A172 (cell line): ENCODE measurements around the gene RLN1. TPM values are rescaled to one million over a fixed set of nuclear protein-coding genes. Genes with fewer than 3 reads are reported as not detected.
"Not testable (repeated sequence)": the region's sequence is repeated elsewhere in the genome, so short reads cannot be mapped to it uniquely, and the experiment has no call there.

Experiments used
- DNase-seq: peaks from one replicate; pipeline ENCODE4 v3.0.0-alpha.2; 2015; ENCODE audit warnings: low spot score
- total RNA-seq: library from RNA; depleted of rRNA; stranded (reverse); fragments of >200 nt; shearing (Covaris generic); gene quantifications from 2 replicates; pipeline ENCODE4 v1.2.3, GENCODE V29; 2014; rRNA removed

The RLN1 gene
- total RNA-seq = not detected in 2 replicates

GRCh38 chr9:5338992-5339981, at the start of gene RLN1:
Gene RLN1, minus strand, starts transcription at chr9:5339876. Its CDS starts 130 bp downstream, at chr9:5339746.
- not testable (repeated sequence) for DNase-seq

GRCh38 chr9:5389109-5389732, 49.5 kb upstream of the RLN1 start:
- DNase-seq = peak; percentile 81

DNA sequence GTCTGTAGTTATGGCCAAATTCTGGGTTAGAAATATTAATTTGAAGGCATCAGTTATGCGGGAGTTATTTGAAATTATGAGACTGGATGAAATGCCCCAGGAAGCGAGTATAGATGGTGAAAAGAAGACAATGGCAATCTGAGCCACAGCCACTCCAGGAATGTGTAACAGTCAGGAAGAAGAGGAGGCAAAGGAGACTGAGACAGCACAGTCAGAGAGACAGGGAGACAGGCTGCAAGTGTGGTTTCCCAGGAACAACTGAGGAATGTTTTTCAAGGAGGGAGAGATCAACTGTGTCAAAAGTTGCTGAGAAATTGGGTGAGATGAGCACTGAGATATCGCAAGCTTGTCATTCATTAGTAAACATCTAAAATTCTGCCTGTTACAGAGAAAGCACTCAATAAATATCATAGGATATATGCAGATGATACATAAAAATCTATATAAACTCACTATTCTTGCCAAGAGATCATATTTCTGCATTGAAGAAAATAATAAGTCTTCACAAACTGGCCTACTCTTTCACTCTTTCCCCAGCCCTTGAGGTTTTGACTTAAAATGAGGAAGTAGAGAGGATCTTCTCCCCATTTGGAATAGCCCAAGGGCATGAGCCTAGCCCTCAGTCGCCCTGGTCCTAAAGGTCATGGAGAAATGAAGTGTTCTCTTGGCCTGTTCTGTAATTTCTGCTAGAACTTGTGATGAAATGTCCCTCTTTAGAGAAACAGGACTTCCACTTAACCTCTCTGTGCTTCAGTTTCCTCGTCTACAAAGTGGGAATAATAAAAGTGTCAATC, 48.5 kb upstream of the RLN1 start:
- DNase-seq = no peak

DNA sequence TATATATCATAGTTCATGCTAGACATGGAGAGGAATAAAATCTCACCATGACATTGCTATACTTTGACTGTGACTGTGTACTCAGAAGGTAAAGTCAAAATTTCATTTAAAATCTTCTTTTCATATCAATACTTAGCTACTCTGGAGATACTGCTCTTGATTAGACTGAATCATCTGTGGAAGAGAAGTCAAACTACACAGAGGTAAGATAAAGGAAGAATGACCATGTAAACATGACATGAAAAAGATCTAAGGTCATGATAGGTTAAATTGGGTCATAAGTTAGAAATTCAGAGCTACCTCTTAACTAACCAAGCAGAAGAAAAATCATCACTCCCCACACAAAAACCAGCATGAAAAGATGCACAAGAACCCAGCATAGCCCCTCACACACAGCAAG, 44.8 kb upstream of the RLN1 start:
- DNase-seq = no peak

DNA sequence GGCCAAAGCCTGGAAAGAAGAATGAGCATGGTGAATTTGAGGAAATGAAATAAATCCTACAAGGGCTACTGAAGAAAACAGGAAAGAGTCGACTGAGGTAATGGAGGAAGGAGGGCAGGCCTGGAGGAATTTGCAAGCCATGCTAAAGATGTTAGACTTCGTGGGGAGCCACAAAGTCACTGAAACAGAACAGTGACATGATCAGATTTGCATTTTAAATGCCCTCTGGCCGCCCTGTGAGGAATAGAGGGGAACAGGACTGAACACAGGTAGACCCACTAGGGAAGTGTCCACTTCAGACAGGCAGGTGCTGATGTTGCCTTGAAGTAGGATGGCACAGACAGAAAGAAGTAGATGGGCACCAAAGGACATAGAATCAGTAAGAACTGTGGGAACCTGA, 42.8 kb upstream of the RLN1 start:
- no peak for DNase-seq

DNA sequence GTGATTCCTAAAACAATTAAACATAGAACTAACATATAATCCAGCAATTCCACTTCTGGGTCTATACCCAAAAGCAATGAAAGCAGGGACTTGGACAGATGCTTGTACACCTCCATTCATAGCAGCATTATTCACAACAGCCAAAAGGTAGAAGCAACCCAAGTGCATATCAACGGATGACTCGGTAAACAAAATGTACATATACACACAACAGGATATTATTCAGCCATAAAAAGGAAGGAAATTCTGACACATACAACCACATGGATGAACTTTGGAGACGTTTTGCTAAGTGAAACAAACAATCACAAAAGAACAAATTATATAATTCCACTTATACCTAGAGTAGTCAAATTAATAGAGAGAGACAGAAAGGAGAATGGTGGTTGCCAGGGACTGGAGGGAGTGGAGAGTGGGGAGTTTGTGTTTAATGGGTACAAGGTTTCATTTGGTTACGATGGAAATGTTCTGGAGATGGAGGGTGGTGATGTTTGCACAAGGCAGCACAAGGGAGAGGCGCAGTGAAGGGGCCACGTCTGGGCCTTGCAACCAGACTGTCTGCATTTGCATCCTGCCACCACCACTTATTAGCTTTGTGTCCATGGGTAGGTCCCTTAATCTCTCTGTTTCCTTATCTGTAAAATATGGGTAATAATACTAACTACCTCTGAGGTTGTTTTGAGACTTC, 36.3 kb upstream of the RLN1 start:
- DNase-seq = no peak

- no peak for DNase-seq
Observed at GRCh38 chr9:5375091-5375490, 35.4 kb upstream of the RLN1 start.

- DNase-seq = no peak
Observed at GRCh38 chr9:5364294-5365024, 24.8 kb upstream of the RLN1 start.

GRCh38 chr9:5361326-5362010, 21.8 kb upstream of the RLN1 start:
- no peak for DNase-seq

DNA sequence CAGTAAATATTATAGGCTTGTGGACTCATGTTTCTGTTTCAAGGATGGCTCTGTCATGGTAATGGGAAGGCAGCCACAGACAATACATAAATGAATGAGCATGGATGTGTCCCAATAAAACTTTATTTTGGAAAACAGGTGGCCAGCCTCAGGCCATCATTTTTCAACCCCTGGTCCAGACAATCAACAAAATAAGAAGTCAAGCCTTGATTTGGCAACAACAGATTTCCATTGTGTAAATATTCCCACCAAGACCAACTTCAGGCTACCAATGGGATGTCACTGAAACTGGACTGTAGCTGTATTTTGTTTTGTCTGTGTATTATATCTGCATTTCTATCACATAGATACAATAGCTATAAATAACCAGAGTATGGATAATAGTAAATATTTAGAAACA, 20.7 kb upstream of the RLN1 start:
- DNase-seq = no peak

GRCh38 chr9:5357431-5358105, 17.9 kb upstream of the RLN1 start:
- DNase-seq = no peak

DNA sequence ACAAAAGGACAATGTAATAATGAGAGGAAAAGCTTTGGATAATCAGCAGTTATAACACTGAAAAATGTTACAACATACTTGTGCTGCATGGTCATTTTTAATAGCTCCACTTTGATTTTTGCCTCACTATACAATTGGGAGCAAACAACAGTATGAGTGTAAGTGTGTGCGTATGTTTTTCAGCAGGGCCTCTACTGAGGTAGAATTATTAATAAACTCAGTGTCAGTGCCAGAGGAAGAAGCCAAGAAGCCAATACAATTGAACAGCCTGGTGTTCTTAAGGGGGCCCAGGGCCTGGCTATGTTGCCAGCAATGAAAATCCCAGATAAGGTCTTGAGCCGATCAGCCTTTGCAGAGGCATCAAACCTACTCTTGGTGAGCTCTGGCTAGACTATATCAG, 16.1 kb upstream of the RLN1 start:
- no peak for DNase-seq

- DNase-seq = no peak
Observed at GRCh38 chr9:5355226-5355625, 15.6 kb upstream of the RLN1 start.

DNA sequence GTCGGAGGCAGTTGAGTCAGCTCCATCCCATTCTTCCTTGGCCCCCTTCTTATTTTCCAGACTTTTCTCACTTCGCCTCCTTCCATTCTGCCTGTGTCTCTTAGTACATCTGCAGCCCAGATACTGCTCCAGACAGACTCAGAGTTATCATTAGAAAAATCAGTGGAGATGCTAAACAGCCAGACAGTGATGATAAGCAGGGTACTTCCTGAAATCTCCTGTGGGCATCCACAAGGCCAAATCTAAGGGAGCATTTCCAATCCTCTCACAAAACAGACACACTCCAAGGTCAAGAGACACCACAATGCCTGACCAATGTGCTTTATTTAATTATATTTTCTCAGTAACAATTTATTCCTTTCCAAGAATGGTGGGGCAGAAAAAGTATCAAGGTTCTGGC, 14.5 kb upstream of the RLN1 start:
- DNase-seq = no peak

GRCh38 chr9:5352637-5353248, 13.1 kb upstream of the RLN1 start:
- DNase-seq = no peak

GRCh38 chr9:5336688-5337087, 3.0 kb downstream of the RLN1 start:
- DNase-seq = no peak

- not testable (repeated sequence) for DNase-seq
Observed at GRCh38 chr9:5331276-5331675, 8.4 kb downstream of the RLN1 start.

DNA sequence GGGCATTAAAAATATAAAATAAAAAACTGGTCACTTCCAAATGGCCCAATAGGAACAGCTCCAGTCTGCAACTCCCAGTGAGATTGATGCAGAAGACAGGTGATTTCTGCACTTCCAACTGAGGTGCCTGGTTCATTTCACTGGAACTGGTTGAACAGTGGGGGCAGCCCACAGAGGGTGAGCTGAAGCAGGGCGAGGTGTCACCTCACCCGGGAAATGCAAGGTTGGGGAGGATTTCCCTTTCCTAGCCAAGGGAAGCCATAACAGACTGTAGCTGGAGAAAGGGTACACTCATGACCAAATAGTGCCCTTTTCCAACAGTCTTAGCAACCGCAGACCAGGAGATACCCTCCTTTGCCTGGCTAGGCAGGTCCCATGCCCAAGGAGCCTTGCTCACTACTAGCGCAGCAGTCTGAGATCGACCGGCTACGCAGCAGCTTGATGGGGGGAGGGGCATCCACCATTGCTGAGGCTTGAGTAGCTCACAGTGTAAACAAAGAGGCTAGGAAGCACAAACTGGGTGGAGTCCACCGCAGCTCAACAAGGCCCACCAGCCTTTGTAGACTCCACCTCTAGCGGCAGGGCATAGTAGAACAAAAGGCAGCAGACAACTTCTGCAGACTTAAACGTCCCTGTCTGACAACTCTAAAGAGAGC, 12.7 kb downstream of the RLN1 start:
- DNase-seq = no peak

DNA sequence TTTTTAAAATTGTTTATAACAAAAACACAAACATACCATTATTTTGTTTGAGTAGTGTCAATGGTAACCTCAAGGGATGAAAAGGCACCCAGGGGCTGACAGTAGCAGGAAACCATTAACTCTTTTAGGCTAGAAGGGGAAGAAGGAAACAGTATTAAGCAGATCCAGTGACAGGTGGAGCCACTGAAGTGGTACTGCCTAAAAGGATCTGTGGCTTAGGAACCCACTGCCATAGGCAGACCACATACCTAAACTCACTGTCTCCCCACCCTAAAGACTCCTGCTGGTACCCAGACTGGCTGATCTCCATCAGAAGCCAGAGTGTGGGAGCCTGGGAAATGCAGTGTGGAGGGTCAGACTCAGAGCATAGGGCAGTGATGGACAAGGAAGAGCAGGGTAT, 13.5 kb downstream of the RLN1 start:
- DNase-seq = no peak
